Uterus (tissue), 4 donors: Measurements from ENCODE around the gene MEIS1. TPM values are rescaled to one million over a fixed set of nuclear protein-coding genes. Genes with fewer than 3 reads are reported as not detected.
A peak's percentile ranks its signal among the peaks of the same experiment; 100 is the strongest.

Experiments used
- DNase-seq, 2 donors: peaks; one replicate each; pipeline ENCODE4 v3.0.0-alpha.2; 2019 to 2020
- H3K27ac ChIP-seq, 2 donors: fragments of 200-600 bp; sonication (generic); 1 replicate in 1 of 2; 2 replicates in 1 of 2; pipeline ENCODE4 v1.5.1; 2016 to 2018
- H3K27me3 ChIP-seq, 2 donors: fragments of 200-600 bp; sonication (generic); one replicate each; pipeline ENCODE4 v1.5.1; 2018 to 2019; ENCODE audit warnings: control low read depth in 1 of 2
- H3K36me3 ChIP-seq, 2 donors: fragments of 200-600 bp; sonication (generic); one replicate each; pipeline ENCODE4 v1.5.1; 2019; ENCODE audit warnings: control low read depth in 1 of 2
- H3K4me1 ChIP-seq, 2 donors: fragments of 200-600 bp; sonication (generic); one replicate each; pipeline ENCODE4 v1.5.1; 2018 to 2019; ENCODE audit warnings: control low read depth in 1 of 2
- H3K4me3 ChIP-seq, 2 donors: fragments of 200-600 bp; sonication (generic); 1 replicate in 1 of 2; 2 replicates in 1 of 2; pipeline ENCODE4 v1.5.1; 2018 to 2019; ENCODE audit warnings: mild to moderate bottlenecking in 1 of 2
- H3K9me3 ChIP-seq, 2 donors: fragments of 200-600 bp; sonication (generic); one replicate each; pipeline ENCODE4 v1.5.1; 2019; ENCODE audit warnings: control low read depth in 1 of 2
- CTCF ChIP-seq, 4 experiments: fragments of 200-600 bp in 2 of 4; fragments of 450-650 bp in 2 of 4; sonication (generic) in 2 of 4; IDR thresholded peaks; one replicate each; pipeline ENCODE4 v1.5.1; 2016 to 2019; ENCODE audit warnings: antibody characterized with exemption in 4 of 4, mild to moderate bottlenecking in 2 of 4, moderate library complexity in 1 of 4
- POLR2A ChIP-seq, 2 donors: fragments of 450-650 bp; IDR thresholded peaks; one replicate each; pipeline ENCODE4 v1.6.1; 2016; ENCODE audit warnings: antibody characterized with exemption in 2 of 2, mild to moderate bottlenecking in 1 of 2, moderate library complexity in 1 of 2
- intact Hi-C: fragments of 100-400 bp; cut with DNase I; formaldehyde crosslinking; loops from one replicate; pipeline ENCODE4 v1.15.1; 2023; ENCODE audit warnings: low total_unique reads
- total RNA-seq, 4 donors: library from RNA; depleted of rRNA in 3 of 4; stranded (reverse); fragments of >200 nt in 3 of 4; gene quantifications; one replicate each; pipeline versions ENCODE4 v1.1.0 to v1.2.4, GENCODE V29; 2014 to 2023
- donor health status: DM: yes; HTN: yes; CAD: no.

MEIS1 gene
- total RNA-seq, 4 donors from 2014 or later, result 110 to 418 (median 233) TPM

- TF ChIP-seq POLR2A (IDR thresholded peaks at IDR 0.05) (no peak), CTCF (IDR thresholded peaks at IDR 0.05) (no peak)
- H3K9me3 ChIP-seq, result no peaks in the 10 kb centered on the region
- no peak for DNase-seq
- H3K27ac ChIP-seq, result peak overlapping the region; percentile 74 to 80
- no peaks in the 10 kb centered on the region for H3K27me3 ChIP-seq
- H3K4me3 ChIP-seq, result no peak overlapping the region
- intact Hi-C loops, result no loop called here
- no peaks in the 10 kb centered on the region for H3K36me3 ChIP-seq
- H3K4me1 ChIP-seq, result peaks cover 11 to 21% of the 10 kb centered on the region in 2 donors
These were observed 61.9 kb downstream of the MEIS1 start for GRCh38 chr2:66496670-66497420.

DNA sequence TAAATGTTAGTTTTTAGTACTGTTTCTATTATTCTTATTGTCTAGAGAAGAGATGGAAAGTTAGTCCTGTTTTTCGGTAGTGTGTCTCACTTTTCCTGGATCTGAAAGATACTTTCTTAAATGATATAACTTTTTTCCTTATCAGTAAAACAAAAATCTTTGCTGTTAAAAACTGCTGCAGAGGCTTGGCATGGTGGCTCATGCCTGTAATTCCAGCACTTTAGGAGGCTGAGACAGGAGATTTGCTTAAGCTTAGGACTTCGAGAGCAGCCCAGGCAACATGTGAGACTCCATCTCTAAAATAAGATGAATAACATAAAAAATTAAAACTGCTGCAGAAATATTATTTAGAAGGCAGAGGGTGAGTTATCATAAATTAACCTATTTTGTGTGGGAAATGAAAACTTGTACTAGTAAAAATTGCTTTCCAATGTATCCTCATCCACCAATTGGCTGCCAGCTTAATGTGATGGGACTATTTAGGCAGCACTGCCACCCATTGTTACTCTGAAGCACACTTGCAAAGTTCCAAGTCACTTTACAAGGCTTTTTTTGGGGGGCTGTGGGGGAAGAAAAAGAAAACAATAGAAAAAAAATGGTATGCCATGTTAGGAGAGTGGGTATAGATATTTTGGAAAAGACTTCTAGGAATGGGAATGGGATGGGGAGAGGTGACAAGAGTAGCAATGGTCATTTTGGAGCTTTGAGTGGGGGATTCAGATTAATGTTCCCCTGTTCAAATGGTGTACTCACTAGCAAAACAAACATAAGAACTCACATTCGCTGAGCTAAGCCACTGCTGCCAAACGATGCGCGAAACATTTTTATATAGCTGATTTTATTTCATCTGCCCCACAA, 62.7 kb downstream of the MEIS1 start:
- H3K27ac ChIP-seq, result peak overlapping the region; percentile 74 to 80
- no peaks in the 10 kb centered on the region for H3K36me3 ChIP-seq
- DNase-seq, result no peak
- H3K9me3 ChIP-seq, result no peaks in the 10 kb centered on the region
- H3K4me3 ChIP-seq, result no peak overlapping the region
- H3K4me1 ChIP-seq, result peaks cover 11 to 21% of the 10 kb centered on the region in 2 donors
- intact Hi-C loops, result no loop called here
- TF ChIP-seq POLR2A (IDR thresholded peaks at IDR 0.05) (no peak), CTCF (IDR thresholded peaks at IDR 0.05) (no peak)
- H3K27me3 ChIP-seq, result no peaks in the 10 kb centered on the region

GRCh38 chr2:66498289-66498975, 63.5 kb downstream of the MEIS1 start:
- no peaks in the 10 kb centered on the region for H3K36me3 ChIP-seq
- no peak for TF ChIP-seq POLR2A (IDR thresholded peaks at IDR 0.05)
- H3K4me1 ChIP-seq, result peaks cover 11 to 17% of the 10 kb centered on the region in 2 donors
- no peaks in the 10 kb centered on the region for H3K9me3 ChIP-seq
- no peaks in the 10 kb centered on the region for H3K27me3 ChIP-seq
- DNase-seq, result no peak
- intact Hi-C loops, result no loop called here
- peak overlapping the region; percentile 0 to 14 for H3K27ac ChIP-seq
- no peak overlapping the region for H3K4me3 ChIP-seq

GRCh38 chr2:66501267-66501666, 66.3 kb downstream of the MEIS1 start:
- DNase-seq, result no peak
- no peaks in the 10 kb centered on the region for H3K9me3 ChIP-seq
- intact Hi-C loops, result no loop called here
- H3K4me3 ChIP-seq, result no peak overlapping the region
- peaks cover 4 to 13% of the 10 kb centered on the region in 2 donors for H3K4me1 ChIP-seq
- H3K36me3 ChIP-seq, result no peaks in the 10 kb centered on the region
- TF ChIP-seq CTCF (IDR thresholded peaks at IDR 0.05) (no peak), POLR2A (IDR thresholded peaks at IDR 0.05) (no peak)
- no peak overlapping the region for H3K27ac ChIP-seq
- H3K27me3 ChIP-seq, result no peaks in the 10 kb centered on the region

DNA sequence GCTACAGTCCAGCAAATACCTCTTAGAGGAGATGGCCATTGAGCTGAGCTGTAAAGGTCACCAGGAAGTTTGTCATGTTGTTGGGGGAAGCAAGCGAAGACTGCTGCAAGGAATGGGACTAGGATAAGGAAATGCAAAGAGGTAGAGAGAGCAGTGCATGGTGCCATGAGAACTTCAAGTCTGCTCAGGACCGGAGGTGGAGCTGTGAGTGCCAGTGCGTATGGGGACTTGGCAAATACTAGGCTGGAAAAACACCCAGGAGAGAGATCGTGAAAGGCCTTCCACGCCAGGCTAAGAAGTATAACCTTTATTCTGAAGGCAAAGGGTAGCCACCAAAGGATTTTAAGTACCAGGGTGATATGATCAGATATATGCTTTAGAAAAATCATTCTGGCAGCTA, 71.3 kb downstream of the MEIS1 start:
- DNase-seq, result no peak
- Histone ChIP-seq H3K27ac (peak overlapping the region in 1 of 2 donors; percentile 69), H3K9me3 (no peaks in the 10 kb centered on the region), H3K36me3 (no peaks in the 10 kb centered on the region), H3K27me3 (no peaks in the 10 kb centered on the region), H3K4me1 (peaks cover 8 to 12% of the 10 kb centered on the region in 2 donors), H3K4me3 (no peak overlapping the region)
- intact Hi-C loops, result no loop called here
- TF ChIP-seq CTCF (IDR thresholded peaks at IDR 0.05) (no peak), POLR2A (IDR thresholded peaks at IDR 0.05) (no peak)
